ENCODE results near the gene BCR. TPM values are rescaled to one million over a fixed set of nuclear protein-coding genes. Genes with fewer than 3 reads are reported as not detected.
"Not testable (repeated sequence)": the region's sequence is repeated elsewhere in the genome, so short reads cannot be mapped to it uniquely, and the experiment has no call there.

The BCR gene
- total RNA-seq, 3 donors from 2014 or later: 25.3 to 44.6 (median 35.1) TPM

GRCh38 chr22:23313791-23314567 lies 133.7 kb downstream of the BCR start:
- peak in 1 of 2 donors; percentile 40 for DNase-seq (ENCODE audit: low spot score in 2 of 2)
- no peaks in the 10 kb centered on the region for H3K27me3 ChIP-seq
- H3K4me1 ChIP-seq: no peaks in the 10 kb centered on the region
- no peaks in the 10 kb centered on the region for H3K9me3 ChIP-seq
- TF ChIP-seq POLR2AphosphoS5 (IDR thresholded peaks at IDR 0.05) (no peak), POLR2A (IDR thresholded peaks at IDR 0.05) (no peak)
- TF ChIP-seq, protein P1, sequence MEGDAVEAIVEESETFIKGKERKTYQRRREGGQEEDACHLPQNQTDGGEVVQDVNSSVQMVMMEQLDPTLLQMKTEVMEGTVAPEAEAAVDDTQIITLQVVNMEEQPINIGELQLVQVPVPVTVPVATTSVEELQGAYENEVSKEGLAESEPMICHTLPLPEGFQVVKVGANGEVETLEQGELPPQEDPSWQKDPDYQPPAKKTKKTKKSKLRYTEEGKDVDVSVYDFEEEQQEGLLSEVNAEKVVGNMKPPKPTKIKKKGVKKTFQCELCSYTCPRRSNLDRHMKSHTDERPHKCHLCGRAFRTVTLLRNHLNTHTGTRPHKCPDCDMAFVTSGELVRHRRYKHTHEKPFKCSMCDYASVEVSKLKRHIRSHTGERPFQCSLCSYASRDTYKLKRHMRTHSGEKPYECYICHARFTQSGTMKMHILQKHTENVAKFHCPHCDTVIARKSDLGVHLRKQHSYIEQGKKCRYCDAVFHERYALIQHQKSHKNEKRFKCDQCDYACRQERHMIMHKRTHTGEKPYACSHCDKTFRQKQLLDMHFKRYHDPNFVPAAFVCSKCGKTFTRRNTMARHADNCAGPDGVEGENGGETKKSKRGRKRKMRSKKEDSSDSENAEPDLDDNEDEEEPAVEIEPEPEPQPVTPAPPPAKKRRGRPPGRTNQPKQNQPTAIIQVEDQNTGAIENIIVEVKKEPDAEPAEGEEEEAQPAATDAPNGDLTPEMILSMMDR (IDR thresholded peaks at IDR 0.05): no peak
- intact Hi-C loops (cut with DNase I; ENCODE audit: low total_unique reads): no loop called here
- H3K27ac ChIP-seq: no peak overlapping the region
- no peaks in the 10 kb centered on the region for H3K36me3 ChIP-seq
- H3K4me3 ChIP-seq: no peak overlapping the region

- Histone ChIP-seq H3K4me3 (no peak overlapping the region), H3K27ac (peak overlapping the region in 1 of 2 donors; percentile 58), H3K4me1 (no peaks in the 10 kb centered on the region), H3K36me3 (no peaks in the 10 kb centered on the region), H3K9me3 (no peaks in the 10 kb centered on the region), H3K27me3 (no peaks in the 10 kb centered on the region)
- intact Hi-C loops (cut with DNase I; ENCODE audit: low total_unique reads): no loop called here
- peak; percentile 60 to 72 for DNase-seq (ENCODE audit: low spot score in 2 of 2)
- TF ChIP-seq, protein P1 (IDR thresholded peaks at IDR 0.05): peak; percentile 59 to 70 (median 62)
- no peak for TF ChIP-seq POLR2A (IDR thresholded peaks at IDR 0.05)
- TF ChIP-seq POLR2AphosphoS5 (IDR thresholded peaks at IDR 0.05): no peak
Observed at GRCh38 chr22:23315341-23315917, 135.1 kb downstream of the BCR start.

- H3K36me3 ChIP-seq; H3K27me3 ChIP-seq; DNase-seq (ENCODE audit: low spot score in 2 of 2); H3K27ac ChIP-seq; H3K4me3 ChIP-seq; intact Hi-C loops (cut with DNase I; ENCODE audit: low total_unique reads); H3K4me1 ChIP-seq; H3K9me3 ChIP-seq: not testable (repeated sequence)
Observed at GRCh38 chr22:23316596-23316995, 136.3 kb downstream of the BCR start.

DNA sequence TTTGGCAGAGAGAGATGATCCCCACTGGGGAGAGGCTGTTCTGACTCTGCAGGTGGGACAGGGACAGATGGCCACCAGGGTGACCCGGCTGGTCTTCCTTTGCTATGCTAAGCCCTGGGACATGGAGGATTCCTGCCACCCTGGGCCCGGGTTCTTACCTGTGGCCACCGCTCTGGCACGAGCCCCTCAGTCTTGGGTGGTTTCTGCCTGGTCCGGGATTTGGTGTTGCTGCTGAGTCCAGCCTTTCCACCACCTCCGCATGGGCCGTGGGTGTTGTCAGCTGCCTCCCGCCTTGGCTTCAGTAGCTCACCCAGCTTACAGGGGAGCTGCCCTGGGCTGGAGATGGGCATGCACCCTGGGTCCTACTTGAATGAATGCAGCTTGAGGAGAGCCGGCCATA lies 138.0 kb downstream of the BCR start:
- intact Hi-C loops (cut with DNase I; ENCODE audit: low total_unique reads): not testable (repeated sequence)

DNA sequence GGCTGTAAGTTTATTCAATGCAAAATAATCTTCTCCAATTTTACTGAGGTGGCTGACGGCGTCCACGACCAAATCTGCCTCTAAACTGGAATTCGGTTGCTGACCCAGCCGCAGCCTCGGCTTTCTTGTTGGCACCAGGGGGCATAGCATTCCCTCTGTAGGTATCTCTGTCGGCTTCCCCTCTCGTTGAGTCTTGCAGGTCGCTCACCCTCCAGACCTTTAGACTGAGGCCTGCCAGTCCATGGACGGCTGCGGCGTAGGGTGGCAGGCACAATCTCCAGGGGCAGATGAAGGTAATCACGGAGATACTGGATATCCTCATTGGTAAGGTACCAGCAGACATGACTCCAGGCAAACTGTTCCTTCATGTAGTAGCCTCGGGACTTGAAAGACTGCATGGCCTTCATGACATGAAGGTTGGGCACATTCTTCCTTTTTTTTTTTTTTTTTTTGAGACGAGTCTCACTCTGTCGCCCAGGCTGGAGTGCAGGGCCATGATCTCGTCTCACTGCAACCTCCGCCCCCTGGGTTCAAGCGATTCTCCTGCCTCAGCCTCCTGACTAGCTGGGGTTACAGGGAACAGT lies 142.3 kb downstream of the BCR start:
- intact Hi-C loops (cut with DNase I; ENCODE audit: low total_unique reads); H3K4me1 ChIP-seq; H3K4me3 ChIP-seq; H3K36me3 ChIP-seq; H3K27me3 ChIP-seq; DNase-seq (ENCODE audit: low spot score in 2 of 2); H3K27ac ChIP-seq; H3K9me3 ChIP-seq: not testable (repeated sequence)

More for the DNA sequence above, 138.0 kb downstream of the BCR start:
- not testable (repeated sequence) for H3K9me3 ChIP-seq; H3K27ac ChIP-seq; H3K36me3 ChIP-seq; H3K27me3 ChIP-seq; H3K4me1 ChIP-seq; DNase-seq (ENCODE audit: low spot score in 2 of 2); H3K4me3 ChIP-seq

DNA sequence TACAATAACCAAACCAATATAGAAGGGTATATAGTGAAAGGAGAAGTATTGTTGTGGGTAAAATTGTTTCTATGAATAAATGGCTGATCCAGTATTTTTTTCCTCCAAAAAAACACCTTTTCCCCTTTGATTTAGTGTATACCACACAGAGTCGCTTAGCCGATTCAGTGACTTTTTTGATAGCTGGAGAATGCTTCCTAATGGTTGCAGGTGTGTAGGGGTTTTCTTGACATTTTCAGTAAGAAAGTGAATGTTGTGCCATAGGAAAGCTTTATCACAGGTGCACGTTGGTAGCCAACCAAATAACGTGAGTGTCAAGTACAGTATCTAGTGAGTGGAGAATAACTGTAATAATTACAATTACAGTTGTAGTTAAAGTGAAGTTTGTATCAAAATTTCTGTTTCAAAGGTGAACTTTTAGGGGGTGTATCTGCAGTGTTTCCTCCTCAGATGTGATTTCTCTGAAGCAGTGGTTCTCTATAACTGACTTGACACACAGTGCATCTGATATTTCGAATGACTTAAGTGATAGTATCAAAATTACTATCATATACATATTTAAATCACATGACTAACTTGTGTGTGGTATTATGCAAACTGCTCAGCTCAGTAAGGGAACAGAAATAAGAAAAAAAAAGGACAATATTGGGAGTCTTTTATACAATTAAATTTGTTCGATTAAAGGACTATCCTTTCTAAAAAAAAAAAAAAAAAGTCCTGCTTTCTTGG lies 143.8 kb downstream of the BCR start:
- H3K9me3 ChIP-seq; H3K4me3 ChIP-seq; H3K36me3 ChIP-seq; H3K27ac ChIP-seq; DNase-seq (ENCODE audit: low spot score in 2 of 2); H3K4me1 ChIP-seq; intact Hi-C loops (cut with DNase I; ENCODE audit: low total_unique reads); H3K27me3 ChIP-seq: not testable (repeated sequence)

DNA sequence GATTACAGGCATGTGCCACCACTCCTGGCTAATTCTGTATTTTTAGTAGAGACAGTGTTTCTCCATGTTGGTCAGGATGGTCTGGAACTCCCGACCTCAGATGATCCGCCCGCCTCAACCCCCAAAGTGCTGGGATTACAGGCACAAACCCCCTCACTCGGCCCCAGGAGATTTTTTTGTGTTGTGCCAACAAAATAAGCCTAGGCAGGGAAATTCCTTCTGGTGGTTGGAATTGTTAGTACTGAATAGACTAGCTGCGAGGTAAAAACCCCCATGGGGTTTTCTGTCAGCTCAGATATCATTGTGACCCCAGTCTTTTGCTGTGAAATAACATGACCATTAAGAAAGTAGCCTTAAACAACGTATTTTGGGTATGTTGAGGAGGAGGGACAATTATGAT lies 144.9 kb downstream of the BCR start:
- no peak overlapping the region for H3K27ac ChIP-seq
- TF ChIP-seq POLR2A (IDR thresholded peaks at IDR 0.05): no peak
- TF ChIP-seq POLR2AphosphoS5 (IDR thresholded peaks at IDR 0.05): no peak
- TF ChIP-seq, protein P1 (IDR thresholded peaks at IDR 0.05): no peak
- no peak overlapping the region for H3K4me3 ChIP-seq
- no peak for DNase-seq (ENCODE audit: low spot score in 2 of 2)
- intact Hi-C loops (cut with DNase I; ENCODE audit: low total_unique reads): no loop called here
- H3K4me1 ChIP-seq: no peaks in the 10 kb centered on the region
- H3K27me3 ChIP-seq: no peaks in the 10 kb centered on the region
- no peaks in the 10 kb centered on the region for H3K36me3 ChIP-seq
- H3K9me3 ChIP-seq: no peaks in the 10 kb centered on the region

DNA sequence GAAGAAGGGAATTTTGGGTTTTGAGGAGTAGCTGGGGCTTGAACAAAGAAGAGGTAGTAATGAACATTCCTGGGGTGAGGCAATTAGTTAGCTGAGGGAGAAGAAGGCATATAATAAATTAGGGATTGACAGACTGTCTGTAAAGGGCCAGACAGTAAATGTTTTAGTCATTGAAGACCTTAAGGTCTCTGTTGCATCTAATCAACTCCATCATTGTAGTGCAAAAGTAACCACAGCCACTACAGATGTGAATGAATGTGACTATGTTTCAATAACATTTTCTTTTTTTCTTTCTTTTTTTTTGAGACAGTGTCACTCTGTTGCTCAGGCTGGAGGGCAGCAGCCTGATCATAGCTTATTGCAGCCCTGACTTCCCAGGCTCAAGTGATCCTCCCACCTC lies 153.5 kb downstream of the BCR start:
- H3K27me3 ChIP-seq; H3K27ac ChIP-seq; intact Hi-C loops (cut with DNase I; ENCODE audit: low total_unique reads); H3K36me3 ChIP-seq; H3K4me1 ChIP-seq; H3K9me3 ChIP-seq; DNase-seq (ENCODE audit: low spot score in 2 of 2); H3K4me3 ChIP-seq: not testable (repeated sequence)

- intact Hi-C loops (cut with DNase I; ENCODE audit: low total_unique reads); H3K36me3 ChIP-seq; H3K4me3 ChIP-seq; H3K4me1 ChIP-seq; H3K9me3 ChIP-seq; DNase-seq (ENCODE audit: low spot score in 2 of 2); H3K27ac ChIP-seq; H3K27me3 ChIP-seq: not testable (repeated sequence)
Observed at GRCh38 chr22:23337672-23338071, 157.4 kb downstream of the BCR start.
